Activated CD4-positive, alpha-beta T cell treated with anti-CD3 and anti-CD28 coated beads for 48 hours (primary cell): ENCODE measurements around the gene PCDHGC5.

Source experiments
- DNase-seq: peaks from one replicate; pipeline ENCODE4 v3.0.0-alpha.2; 2020

The PCDHGC5 gene

DNA sequence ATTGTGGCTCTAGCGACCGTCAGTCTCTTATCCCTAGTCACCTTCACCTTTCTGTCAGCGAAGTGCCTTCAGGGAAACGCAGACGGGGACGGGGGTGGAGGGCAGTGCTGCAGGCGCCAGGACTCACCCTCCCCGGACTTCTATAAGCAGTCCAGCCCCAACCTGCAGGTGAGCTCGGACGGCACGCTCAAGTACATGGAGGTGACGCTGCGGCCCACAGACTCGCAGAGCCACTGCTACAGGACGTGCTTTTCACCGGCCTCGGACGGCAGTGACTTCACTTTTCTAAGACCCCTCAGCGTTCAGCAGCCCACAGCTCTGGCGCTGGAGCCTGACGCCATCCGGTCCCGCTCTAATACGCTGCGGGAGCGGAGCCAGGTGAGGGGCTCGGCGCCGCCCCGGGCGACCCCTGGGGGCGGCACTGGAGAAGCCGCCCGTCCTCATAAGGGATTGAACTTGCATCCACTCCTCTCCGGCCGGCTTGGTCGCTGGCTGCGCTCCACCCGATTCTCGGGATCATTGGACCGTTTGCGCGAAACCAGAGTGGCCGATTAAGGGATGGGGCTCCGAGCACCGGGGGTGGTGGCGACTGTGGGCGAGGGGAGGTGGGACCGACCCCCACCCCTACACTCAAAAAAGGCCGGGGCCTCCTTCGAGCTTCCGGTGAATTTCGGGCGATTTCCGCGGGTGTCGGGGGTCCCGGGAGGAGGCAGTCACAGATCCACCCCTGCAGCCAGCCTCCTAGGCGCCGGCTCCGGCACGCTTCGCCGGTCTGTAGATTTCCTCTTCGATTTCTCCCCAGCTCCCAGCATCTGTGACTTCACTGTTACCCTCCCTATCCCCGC is 2.7 kb downstream of the PCDHGC5 start:
- no peak for DNase-seq

GRCh38 chr5:141492168-141492885 is 3.4 kb downstream of the PCDHGC5 start:
- peak; percentile 47 for DNase-seq

DNA sequence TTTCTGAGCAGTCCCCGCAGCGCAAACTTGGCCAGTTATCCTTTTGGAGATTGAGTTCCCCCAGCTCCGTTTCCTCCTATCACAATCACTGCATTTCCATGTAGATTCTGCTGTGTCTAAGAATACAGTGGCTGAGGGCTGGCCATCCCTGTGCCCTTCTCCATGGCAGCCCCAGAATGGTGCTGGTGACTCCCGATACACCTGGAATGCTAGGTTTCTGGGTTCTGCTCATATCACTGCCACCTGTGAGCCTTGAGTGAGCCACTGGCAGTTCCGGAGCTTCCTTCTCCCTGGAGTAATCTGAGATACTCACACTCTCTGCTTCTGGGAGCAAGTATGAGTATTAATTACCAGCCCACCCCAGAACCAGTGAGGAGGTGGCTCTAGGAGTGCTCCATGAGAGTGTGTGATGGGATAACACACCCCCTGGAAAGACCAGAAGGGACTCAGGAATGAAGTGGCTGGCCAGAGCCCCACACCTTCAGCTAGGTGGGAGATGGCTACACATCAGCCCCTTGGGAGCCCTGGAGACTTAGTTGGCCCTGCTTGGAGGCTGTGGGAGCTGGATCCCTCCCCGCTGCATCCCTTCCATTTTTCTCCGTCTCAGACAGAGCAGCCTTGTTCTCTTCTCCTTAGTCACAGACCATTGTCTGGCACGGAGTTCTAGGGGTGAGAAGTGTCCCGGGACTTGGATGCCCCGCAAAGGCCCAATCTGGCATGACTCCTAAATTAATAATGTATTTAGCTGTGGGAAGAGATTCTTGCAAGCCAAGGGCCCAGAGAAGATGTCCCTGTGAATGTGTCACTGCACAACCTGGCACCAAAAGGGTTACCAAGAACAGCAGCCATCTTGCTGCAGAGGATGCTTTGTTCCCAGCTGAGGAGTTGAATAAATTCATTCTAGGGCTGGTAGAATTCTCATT is 4.9 kb downstream of the PCDHGC5 start:
- no peak for DNase-seq

DNA sequence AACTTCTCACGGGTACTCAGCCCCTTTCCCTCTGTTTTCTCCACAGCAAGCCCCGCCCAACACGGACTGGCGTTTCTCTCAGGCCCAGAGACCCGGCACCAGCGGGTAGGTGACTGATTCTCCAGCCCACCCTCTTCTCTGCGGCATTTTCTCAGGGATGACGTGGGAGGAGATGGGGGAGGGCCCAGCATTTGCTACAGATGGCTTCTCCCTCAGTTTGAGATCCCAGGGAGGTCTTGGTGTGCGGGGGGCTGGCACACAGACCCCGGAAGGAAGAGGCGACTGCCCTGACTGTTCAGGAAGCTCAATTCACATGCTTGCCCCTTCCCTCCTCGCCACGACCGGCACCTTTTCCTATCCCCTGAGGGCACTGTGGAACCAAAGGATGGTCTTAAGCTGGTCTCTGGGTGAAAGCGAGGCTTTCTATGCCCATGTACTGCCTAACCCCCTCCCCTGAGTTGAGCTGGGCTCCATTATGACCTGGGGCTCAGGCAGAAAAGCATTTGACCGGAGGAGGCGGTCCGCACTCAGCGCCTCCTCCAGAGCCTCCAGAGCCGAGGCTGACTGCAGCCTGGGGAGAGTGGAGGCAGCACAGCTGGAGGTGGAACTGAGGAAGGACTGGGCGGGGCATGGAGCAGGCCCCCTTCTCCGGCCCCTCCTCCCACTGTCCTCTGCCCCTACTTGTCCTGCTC is 6.0 kb downstream of the PCDHGC5 start:
- no peak for DNase-seq

DNA sequence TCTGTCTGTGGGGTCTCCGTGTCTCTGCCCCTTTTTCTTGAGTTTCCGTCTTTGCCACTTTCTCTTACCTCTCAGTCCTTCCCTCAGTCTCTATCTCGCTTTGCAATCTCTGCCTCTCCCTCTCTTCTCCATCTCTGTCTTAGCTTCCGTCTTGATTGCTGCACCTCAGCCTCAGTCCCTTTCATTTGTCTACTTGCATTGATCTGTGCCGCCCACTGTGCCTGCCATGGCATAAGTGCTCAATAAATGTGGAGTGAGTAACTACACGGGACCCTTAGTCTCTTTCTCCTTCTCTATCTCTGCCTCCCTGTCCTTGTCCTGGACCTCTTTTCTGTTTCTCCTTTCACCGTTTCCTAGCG is 6.6 kb downstream of the PCDHGC5 start:
- DNase-seq = no peak

DNA sequence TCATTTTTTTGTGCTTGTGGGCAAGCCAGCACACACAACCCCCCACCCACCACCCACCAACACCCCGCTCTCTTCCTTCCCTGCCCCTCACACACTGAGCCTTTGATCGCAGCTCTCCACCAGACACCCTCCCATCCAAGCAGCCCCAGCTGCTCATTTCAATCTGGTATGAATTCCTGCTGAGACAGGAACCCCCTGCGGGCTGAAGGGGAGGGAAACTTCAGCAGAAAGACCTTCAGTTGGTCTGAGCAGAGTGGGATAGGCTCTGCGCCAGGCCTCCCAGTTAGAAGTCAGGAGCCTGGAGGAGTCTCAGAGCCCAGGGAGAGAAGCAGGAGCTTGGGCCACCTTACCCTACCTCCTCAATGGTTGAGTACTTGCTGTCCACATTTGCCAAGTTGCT is 7.2 kb downstream of the PCDHGC5 start:
- no peak for DNase-seq

- no peak for DNase-seq
Observed at GRCh38 chr5:141501761-141502160, 12.9 kb downstream of the PCDHGC5 start.

DNA sequence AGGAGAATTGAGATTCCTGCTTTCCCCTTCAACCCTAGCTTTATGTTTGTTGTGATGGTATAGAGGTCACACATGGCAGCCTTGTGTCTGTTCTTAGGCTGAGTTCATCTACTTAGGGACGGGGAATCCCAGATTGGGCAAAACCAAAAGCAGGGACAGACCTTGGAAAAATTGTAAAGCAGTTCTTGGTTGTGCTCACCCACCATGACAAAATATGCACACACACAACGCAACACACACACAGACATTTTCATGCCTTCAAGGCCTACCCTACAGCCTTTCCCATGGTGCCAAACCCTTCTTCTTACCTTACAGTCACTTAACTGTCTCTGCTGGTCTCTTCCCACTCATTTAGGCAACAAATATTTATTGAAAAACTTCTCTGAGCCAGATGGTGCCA is 14.8 kb downstream of the PCDHGC5 start:
- DNase-seq = no peak

DNA sequence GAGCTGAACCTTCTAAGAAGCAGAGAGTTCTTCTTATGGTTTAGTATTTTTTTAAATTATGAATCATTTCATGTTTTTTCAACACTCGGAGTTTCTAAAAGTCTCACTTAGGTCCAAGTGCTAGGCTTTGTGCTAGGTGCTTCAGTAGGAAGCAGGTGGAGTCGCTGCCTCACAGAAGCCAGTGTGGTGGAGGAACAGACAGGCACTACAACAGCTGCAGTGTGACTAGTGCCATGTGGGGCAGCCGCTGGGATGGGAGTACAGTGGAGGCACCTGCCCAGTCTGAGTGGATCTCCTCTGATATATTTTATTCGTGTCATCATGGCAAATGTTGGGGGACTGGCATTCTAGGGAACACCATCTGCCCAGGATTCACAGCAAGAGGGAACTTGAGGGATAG is 15.3 kb downstream of the PCDHGC5 start:
- no peak for DNase-seq

GRCh38 chr5:141506381-141507155 is 17.7 kb downstream of the PCDHGC5 start:
- no peak for DNase-seq

DNA sequence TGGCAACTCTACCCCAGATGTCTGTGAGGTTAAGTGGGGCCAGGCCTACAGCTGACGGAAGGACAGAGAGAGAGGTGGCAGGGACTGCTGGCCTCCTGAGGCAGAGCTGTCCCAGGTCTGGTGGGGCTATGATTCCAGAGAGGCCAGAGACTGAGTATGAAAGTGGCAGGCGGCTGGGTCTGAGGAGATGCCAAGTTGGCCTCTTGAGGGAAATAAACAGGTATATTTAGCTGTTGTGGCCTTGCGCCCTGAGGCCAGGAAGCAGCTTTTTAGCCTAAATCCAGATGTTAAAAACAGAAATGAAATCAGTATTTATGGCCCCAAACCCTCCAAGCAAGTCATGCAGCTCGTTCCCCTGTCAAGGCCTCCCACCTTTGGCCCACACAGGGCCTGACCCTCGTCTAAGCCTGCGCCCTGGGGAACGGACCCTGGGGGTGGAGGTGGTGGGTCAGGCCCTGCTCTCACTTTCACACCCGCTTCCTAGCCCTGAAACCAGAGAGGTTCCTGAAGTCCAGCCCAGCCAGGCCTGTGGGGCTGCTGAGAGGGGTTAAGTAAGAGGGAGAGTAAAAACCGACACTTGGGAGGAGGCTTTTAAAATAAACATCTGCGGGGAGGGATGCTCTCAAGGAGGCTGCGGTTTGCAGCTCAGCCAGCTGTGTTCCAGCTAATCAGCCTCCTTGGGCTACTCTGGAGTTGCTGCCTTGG is 18.7 kb downstream of the PCDHGC5 start:
- DNase-seq = no peak

DNA sequence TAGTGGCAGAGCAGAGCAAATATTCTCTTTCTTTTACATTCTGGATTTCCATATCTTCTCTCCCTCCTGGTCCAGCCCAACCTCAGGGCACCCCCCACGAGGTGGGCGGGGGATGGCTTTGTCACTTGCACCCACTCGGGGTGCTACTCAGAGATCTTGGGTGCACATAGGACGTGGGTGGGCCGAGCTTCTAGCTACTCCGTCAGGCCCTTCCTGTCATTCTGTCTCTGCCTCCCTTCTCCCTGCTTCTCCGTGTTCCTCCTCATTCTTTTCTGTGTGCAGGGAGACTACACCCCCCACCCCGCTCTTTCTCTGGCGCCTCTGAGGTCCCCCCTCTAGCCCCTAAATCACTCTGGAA is 19.5 kb downstream of the PCDHGC5 start:
- DNase-seq = no peak

DNA sequence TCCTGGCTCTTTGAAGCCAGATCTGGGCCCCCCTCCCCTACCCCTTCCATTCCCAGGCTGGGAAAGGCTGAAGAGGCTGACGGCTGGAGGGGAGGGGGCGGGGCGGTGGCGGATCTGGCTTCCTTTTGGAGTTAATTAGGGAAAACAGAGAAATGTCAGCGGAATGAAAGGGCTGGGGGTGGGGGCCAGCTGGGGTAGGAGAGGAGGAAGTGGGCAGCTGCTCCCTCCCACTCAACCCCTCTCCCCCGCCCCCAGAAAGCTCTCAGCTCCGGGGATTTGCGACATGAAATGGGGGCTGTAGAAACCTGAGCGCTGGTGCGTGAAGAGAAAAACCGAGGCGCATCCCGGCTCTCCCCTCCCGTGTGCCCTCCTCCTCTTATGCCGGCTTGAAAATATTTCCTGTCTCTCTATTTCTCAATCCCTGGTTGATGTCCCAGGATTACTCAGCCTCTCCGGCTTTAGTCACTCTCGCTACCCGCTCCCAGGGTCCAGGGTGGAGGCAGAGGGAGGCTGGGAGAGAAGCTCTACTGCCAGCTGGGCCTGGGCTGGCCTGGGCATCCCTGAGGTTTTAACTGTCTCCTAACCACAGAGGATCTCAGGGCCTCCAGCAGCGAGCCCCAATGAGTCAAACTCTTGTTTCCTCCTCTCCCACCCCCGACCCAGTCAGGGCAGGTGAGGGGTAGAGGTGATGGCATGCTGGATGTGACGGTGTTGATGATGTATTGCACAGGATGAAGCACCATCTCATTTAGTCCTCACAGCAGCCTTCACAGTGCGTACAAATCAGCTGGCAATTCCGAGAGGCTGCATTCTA is 20.1 kb downstream of the PCDHGC5 start:
- DNase-seq = peak; percentile 46

DNA sequence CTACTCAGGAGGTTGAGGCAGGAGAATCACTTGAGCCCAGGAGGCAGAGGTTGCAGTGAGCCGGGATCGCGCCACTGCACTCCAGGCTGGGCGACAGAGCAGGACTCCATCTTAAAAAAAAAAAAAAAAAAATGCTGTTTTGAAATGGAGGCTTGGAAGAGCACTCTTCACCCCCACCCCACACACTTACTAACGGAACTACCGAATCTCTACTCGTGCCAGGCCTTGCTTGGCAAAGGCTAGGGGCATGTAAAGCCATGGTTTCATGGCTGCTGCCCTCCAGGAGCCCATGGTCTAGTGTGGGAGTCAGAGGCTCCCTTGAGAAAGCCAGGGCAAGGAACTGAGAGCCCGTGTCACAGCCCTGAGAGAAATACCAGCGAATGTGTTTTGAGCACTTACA is 21.3 kb downstream of the PCDHGC5 start:
- no peak for DNase-seq

DNA sequence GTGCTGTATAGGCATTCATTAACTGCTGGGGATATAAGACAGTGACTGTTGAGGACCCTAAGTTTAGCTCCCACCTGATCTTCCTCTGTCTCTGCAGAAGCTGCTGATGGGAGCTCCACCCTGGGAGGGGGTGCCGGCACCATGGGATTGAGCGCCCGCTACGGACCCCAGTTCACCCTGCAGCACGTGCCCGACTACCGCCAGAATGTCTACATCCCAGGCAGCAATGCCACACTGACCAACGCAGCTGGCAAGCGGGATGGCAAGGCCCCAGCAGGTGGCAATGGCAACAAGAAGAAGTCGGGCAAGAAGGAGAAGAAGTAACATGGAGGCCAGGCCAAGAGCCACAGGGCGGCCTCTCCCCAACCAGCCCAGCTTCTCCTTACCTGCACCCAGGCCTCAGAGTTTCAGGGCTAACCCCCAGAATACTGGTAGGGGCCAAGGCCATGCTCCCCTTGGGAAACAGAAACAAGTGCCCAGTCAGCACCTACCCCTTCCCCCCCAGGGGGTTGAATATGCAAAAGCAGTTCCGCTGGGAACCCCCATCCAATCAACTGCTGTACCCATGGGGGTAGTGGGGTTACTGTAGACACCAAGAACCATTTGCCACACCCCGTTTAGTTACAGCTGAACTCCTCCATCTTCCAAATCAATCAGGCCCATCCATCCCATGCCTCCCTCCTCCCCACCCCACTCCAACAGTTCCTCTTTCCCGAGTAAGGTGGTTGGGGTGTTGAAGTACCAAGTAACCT is 22.1 kb downstream of the PCDHGC5 start:
- no peak for DNase-seq

DNA sequence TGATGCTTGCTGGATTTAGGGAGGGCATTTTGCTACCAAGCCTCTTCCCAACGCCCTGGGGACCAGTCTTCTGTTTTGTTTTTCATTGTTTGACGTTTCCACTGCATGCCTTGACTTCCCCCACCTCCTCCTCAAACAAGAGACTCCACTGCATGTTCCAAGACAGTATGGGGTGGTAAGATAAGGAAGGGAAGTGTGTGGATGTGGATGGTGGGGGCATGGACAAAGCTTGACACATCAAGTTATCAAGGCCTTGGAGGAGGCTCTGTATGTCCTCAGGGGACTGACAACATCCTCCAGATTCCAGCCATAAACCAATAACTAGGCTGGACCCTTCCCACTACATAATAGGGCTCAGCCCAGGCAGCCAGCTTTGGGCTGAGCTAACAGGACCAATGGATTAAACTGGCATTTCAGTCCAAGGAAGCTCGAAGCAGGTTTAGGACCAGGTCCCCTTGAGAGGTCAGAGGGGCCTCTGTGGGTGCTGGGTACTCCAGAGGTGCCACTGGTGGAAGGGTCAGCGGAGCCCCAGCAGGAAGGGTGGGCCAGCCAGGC is 23.0 kb downstream of the PCDHGC5 start:
- DNase-seq = no peak

DNA sequence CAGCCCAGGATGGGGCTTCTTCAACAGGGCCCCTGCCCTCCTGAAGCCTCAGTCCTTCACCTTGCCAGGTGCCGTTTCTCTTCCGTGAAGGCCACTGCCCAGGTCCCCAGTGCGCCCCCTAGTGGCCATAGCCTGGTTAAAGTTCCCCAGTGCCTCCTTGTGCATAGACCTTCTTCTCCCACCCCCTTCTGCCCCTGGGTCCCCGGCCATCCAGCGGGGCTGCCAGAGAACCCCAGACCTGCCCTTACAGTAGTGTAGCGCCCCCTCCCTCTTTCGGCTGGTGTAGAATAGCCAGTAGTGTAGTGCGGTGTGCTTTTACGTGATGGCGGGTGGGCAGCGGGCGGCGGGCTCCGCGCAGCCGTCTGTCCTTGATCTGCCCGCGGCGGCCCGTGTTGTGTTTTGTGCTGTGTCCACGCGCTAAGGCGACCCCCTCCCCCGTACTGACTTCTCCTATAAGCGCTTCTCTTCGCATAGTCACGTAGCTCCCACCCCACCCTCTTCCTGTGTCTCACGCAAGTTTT is 23.6 kb downstream of the PCDHGC5 start:
- peak; percentile 94 for DNase-seq

DNA sequence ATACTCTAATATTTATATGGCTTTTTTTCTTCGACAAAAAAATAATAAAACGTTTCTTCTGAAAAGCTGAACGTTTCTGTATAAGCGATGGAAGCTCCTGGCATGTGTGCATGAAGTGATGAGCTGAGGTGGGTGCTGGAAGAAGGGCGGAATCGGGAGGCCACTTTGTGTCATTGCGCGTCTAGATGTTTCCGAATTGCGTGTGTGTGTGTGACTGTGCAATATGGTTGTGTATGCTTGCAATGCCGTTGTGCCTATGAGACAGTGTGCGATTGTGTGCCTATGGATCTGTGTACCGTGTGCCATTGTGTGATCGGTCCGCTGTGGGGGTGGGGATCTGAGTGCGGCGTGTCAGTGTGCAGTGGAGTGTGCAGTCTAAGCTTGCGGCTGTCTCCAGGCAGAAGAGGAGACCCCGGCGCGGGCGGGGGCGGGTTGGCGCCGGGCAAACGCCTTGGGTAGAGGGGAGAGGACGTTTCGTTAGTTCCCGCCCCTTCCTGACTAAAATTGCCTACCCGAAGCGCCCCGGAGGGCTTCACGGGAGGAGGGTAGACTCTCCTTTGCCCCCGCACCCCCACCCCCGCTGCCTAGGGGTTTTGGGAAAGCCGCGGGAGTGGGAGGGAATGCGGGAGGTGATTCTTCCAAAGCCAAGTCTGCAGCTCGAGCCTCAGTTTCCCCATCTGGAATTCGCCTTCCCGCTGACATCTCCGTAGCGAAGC is 24.2 kb downstream of the PCDHGC5 start:
- peak; percentile 59 for DNase-seq
